ENCODE data around the gene CYP27B1.

DNA sequence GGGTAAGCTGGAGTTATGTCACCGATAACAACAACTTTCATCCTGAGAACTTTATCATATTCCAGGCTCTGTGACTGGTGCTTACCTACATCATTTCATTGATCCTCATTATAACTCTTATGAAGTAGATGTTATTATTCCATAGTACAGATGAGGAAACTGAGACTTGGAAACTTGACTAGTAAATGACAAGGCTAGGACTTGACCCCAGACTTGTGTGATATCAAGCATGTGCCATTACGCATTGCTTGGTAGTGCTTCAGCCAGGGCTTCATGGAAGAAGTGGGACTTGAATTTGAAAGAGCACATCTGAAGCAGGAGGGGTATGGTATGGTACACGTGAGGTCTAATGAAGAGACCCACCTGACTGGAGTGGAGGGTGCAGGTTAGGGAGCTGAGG is 39.8 kb upstream of the CYP27B1 start:
- TF ChIP-seq, protein P1, sequence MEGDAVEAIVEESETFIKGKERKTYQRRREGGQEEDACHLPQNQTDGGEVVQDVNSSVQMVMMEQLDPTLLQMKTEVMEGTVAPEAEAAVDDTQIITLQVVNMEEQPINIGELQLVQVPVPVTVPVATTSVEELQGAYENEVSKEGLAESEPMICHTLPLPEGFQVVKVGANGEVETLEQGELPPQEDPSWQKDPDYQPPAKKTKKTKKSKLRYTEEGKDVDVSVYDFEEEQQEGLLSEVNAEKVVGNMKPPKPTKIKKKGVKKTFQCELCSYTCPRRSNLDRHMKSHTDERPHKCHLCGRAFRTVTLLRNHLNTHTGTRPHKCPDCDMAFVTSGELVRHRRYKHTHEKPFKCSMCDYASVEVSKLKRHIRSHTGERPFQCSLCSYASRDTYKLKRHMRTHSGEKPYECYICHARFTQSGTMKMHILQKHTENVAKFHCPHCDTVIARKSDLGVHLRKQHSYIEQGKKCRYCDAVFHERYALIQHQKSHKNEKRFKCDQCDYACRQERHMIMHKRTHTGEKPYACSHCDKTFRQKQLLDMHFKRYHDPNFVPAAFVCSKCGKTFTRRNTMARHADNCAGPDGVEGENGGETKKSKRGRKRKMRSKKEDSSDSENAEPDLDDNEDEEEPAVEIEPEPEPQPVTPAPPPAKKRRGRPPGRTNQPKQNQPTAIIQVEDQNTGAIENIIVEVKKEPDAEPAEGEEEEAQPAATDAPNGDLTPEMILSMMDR (IDR thresholded peaks at IDR 0.05; ENCODE audit: low read length): no peak
- TF ChIP-seq EZH2 (IDR thresholded peaks at IDR 0.05; ENCODE audit: borderline replicate concordance, low read length): no peak

All from OCI-LY1 (cell line).